Stimulated activated CD4-positive, alpha-beta T cell treated with anti-CD3 and anti-CD28 coated beads, Interleukin-12 subunit alpha, Interleukin-12 subunit beta, amount 100 ng/mL, for 4 hours (primary cell): ENCODE measurements around the gene RNASE11.
"Not testable (repeated sequence)": the region's sequence is repeated elsewhere in the genome, so short reads cannot be mapped to it uniquely, and the experiment has no call there.

ENCODE experiments used
- DNase-seq: peaks from one replicate; pipeline ENCODE4 v3.0.0-alpha.2; 2020

The RNASE11 gene

GRCh38 chr14:20613094-20614037 is 25.6 kb upstream of the RNASE11 start:
- DNase-seq = peak; percentile 82

- DNase-seq = no peak
These were observed 24.6 kb upstream of the RNASE11 start for GRCh38 chr14:20612403-20612802.

- no peak for DNase-seq
These were observed 23.5 kb upstream of the RNASE11 start for GRCh38 chr14:20611277-20611676.

GRCh38 chr14:20610002-20610765 is 22.4 kb upstream of the RNASE11 start:
- DNase-seq = peak; percentile 76

- peak; percentile 38 for DNase-seq
These were observed 21.6 kb upstream of the RNASE11 start for GRCh38 chr14:20609215-20610001.

GRCh38 chr14:20608383-20609110 is 20.7 kb upstream of the RNASE11 start:
- DNase-seq = no peak

- no peak for DNase-seq
These were observed 19.8 kb upstream of the RNASE11 start for GRCh38 chr14:20607617-20608016.

GRCh38 chr14:20606902-20607242 is 19.1 kb upstream of the RNASE11 start:
- no peak for DNase-seq

GRCh38 chr14:20606190-20606901 is 18.5 kb upstream of the RNASE11 start:
- no peak for DNase-seq

- no peak for DNase-seq
These were observed 16.3 kb upstream of the RNASE11 start for GRCh38 chr14:20603813-20604690.

- no peak for DNase-seq
These were observed 14.8 kb upstream of the RNASE11 start for GRCh38 chr14:20602583-20602982.

GRCh38 chr14:20601522-20601921 is 13.7 kb upstream of the RNASE11 start:
- no peak for DNase-seq

- no peak for DNase-seq
These were observed 9.3 kb upstream of the RNASE11 start for GRCh38 chr14:20597108-20597507.

- DNase-seq = not testable (repeated sequence)
These were observed 7.9 kb upstream of the RNASE11 start for GRCh38 chr14:20595726-20596125.

GRCh38 chr14:20592574-20592973 is 4.8 kb upstream of the RNASE11 start:
- DNase-seq = no peak

GRCh38 chr14:20591235-20591634 is 3.4 kb upstream of the RNASE11 start, which contains the start of gene RNASE12:
Gene RNASE12, minus strand, starts transcription at chr14:20591376. Its CDS starts 653 bp downstream, at chr14:20590723.
- DNase-seq = no peak

GRCh38 chr14:20583908-20584307 is 3.9 kb downstream of the RNASE11 start:
- no peak for DNase-seq

- no peak for DNase-seq
These were observed 4.7 kb downstream of the RNASE11 start for GRCh38 chr14:20583142-20583541.

GRCh38 chr14:20580242-20580641 is 7.6 kb downstream of the RNASE11 start:
- DNase-seq = no peak

GRCh38 chr14:20578784-20579502 is 8.9 kb downstream of the RNASE11 start:
- DNase-seq = no peak
